H1 (cell line): ENCODE results near the gene CHMP4B. TPM values are rescaled to one million over a fixed set of nuclear protein-coding genes. Genes with fewer than 3 reads are reported as not detected.

Experiments used
- CTCF ChIA-PET: fragments of 300-600 bp; sonication (Branson Sonifier 250); formaldehyde crosslinking; loops from one replicate; lab custom pipeline; 2021; ENCODE audit not compliant: partially characterized antibody; lab: Charles Lee
- POLR2A ChIA-PET: fragments of 300-600 bp; sonication (Branson Sonifier 250); formaldehyde crosslinking; loops from one replicate; lab custom pipeline; 2021; ENCODE audit warnings: inconsistent platforms; ENCODE audit not compliant: partially characterized antibody; lab: Charles Lee
- DNase-seq, 2 experiments: peaks; one replicate each; pipeline versions ENCODE4 v3.0.0 to v3.0.0-alpha.2; 2010 to 2022; ENCODE audit warnings: low spot score in 2 of 2, low read depth in 1 of 2, mixed read lengths in 1 of 2
- FAIRE-seq: peaks from 2 replicates; lab custom pipeline; 2011; peaks lifted over from hg19 to GRCh38; lab: Jason Lieb, UNC
- H2AFZ ChIP-seq: 2 replicates; pipeline ENCODE4 v1.8.1; 2012; ENCODE audit warnings: low read length, inconsistent platforms
- H2AK5ac ChIP-seq: 2 replicates; pipeline ENCODE4 v1.6.1; 2013; ENCODE audit warnings: low read depth, low read length
- H2BK120ac ChIP-seq: replicated peaks from 2 replicates; pipeline ENCODE3; 2013; ENCODE audit warnings: low read depth, low read length, inconsistent platforms
- H2BK12ac ChIP-seq: 2 replicates; pipeline ENCODE4 v1.6.1; 2013; ENCODE audit warnings: low read depth, low read length
- H2BK15ac ChIP-seq: 2 replicates; pipeline ENCODE4 v1.6.1; 2013; ENCODE audit warnings: low read length
- H2BK20ac ChIP-seq: 2 replicates; pipeline ENCODE4 v1.6.1; 2013; ENCODE audit warnings: low read length
- H2BK5ac ChIP-seq: 2 replicates; pipeline ENCODE4 v1.6.1; 2013; ENCODE audit warnings: low read depth, low read length
- H3K14ac ChIP-seq: 2 replicates; pipeline ENCODE4 v1.6.1; 2013; ENCODE audit warnings: inconsistent platforms; ENCODE audit not compliant: insufficient read length
- H3K18ac ChIP-seq: 2 replicates; pipeline ENCODE4 v1.6.1; 2013; ENCODE audit warnings: low read length; ENCODE audit errors: extremely low read depth
- H3K23ac ChIP-seq: 2 replicates; pipeline ENCODE4 v1.6.1; 2013; ENCODE audit warnings: inconsistent platforms; ENCODE audit not compliant: insufficient read length
- H3K23me2 ChIP-seq: 2 replicates; pipeline ENCODE4 v1.6.1; 2013; ENCODE audit warnings: low read depth, low read length
- H3K27ac ChIP-seq: 2 replicates; pipeline ENCODE4 v1.6.1; 2011; ENCODE audit warnings: low read depth, low read length, inconsistent platforms
- H3K27me3 ChIP-seq, 4 experiments: replicated peaks in 1 of 4; 1 replicate in 1 of 4; 2 replicates in 3 of 4; pipeline versions ENCODE4 v1.6.1 to v1.8.1; 2011 to 2013; ENCODE audit warnings: low read length in 3 of 4, mild to moderate bottlenecking in 3 of 4, inconsistent platforms in 2 of 4, mixed read lengths in 2 of 4, moderate library complexity in 1 of 4; ENCODE audit not compliant: control insufficient read depth in 3 of 4, insufficient read depth in 3 of 4; ENCODE audit errors: extremely low read depth in 1 of 4
- H3K36me3 ChIP-seq, 4 experiments: 2 replicates each; pipeline versions ENCODE4 v1.6.1 to v1.8.1; 2011 to 2013; ENCODE audit warnings: mild to moderate bottlenecking in 4 of 4, low read length in 3 of 4, moderate library complexity in 2 of 4, control low read depth in 1 of 4, inconsistent platforms in 1 of 4; ENCODE audit not compliant: insufficient read depth in 4 of 4, control insufficient read depth in 2 of 4
- H3K4ac ChIP-seq: replicated peaks from 2 replicates; pipeline ENCODE3; 2013; ENCODE audit warnings: low read length, low read depth, mixed read lengths, inconsistent platforms; ENCODE audit not compliant: insufficient read length
- H3K4me1 ChIP-seq, 4 experiments: replicated peaks in 1 of 4; 1 replicate in 1 of 4; 2 replicates in 3 of 4; pipeline versions ENCODE4 v1.6.1 to v1.8.1; 2011 to 2013; ENCODE audit warnings: low read length in 3 of 4, inconsistent platforms in 2 of 4, mixed read lengths in 1 of 4; ENCODE audit not compliant: insufficient read depth in 4 of 4, control insufficient read depth in 3 of 4
- H3K4me2 ChIP-seq, 2 experiments: 2 replicates each; pipeline versions ENCODE4 v1.6.1 to v1.8.1; 2011 to 2013; ENCODE audit warnings: low read depth in 2 of 2, low read length in 2 of 2, control low read depth in 1 of 2, inconsistent platforms in 1 of 2, mild to moderate bottlenecking in 1 of 2; ENCODE audit not compliant: insufficient read depth in 1 of 2
- H3K4me3 ChIP-seq, 4 experiments: fragments of 200-600, 300-600 bp in 1 of 4; sonication (generic), shearing (Covaris generic), sonication (Bioruptor Twin) in 1 of 4; 2 replicates each; pipeline versions ENCODE4 v1.5.1 to v1.8.1; 2011 to 2016; ENCODE audit warnings: low read length in 4 of 4, low read depth in 3 of 4, control low read depth in 2 of 4, inconsistent platforms in 2 of 4, mild to moderate bottlenecking in 2 of 4, mixed read lengths in 1 of 4, moderate library complexity in 1 of 4; ENCODE audit not compliant: insufficient read depth in 2 of 4; ENCODE audit errors: extremely low read depth in 1 of 4
- H3K56ac ChIP-seq: replicated peaks from 2 replicates; pipeline ENCODE3; 2013; ENCODE audit warnings: low read depth, mild to moderate bottlenecking, mixed read lengths, low read length, inconsistent platforms; ENCODE audit not compliant: insufficient read length
- H3K79me1 ChIP-seq: 2 replicates; pipeline ENCODE4 v1.6.1; 2013; ENCODE audit warnings: low read depth, low read length, control low read depth
- H3K79me2 ChIP-seq, 2 experiments: 2 replicates each; pipeline versions ENCODE4 v1.6.1 to v1.8.1; 2012 to 2013; ENCODE audit warnings: low read length in 2 of 2, mild to moderate bottlenecking in 2 of 2, inconsistent platforms in 1 of 2; ENCODE audit not compliant: insufficient read depth in 2 of 2, control insufficient read depth in 1 of 2
- H3K9ac ChIP-seq, 4 experiments: replicated peaks in 1 of 4; 1 replicate in 1 of 4; 2 replicates in 3 of 4; pipeline versions ENCODE4 v1.6.1 to v1.8.1; 2011 to 2013; ENCODE audit warnings: low read depth in 3 of 4, low read length in 3 of 4, control low read depth in 2 of 4, mild to moderate bottlenecking in 2 of 4, moderate library complexity in 2 of 4, inconsistent platforms in 1 of 4; ENCODE audit errors: extremely low read depth in 1 of 4
- H3K9me3 ChIP-seq, 2 experiments: 2 replicates each; pipeline versions ENCODE4 v1.6.1 to v1.8.1; 2012 to 2013; ENCODE audit warnings: mild to moderate bottlenecking in 2 of 2, moderate library complexity in 2 of 2, control low read depth in 1 of 2, inconsistent platforms in 1 of 2, low read depth in 1 of 2, low read length in 1 of 2, mixed read lengths in 1 of 2; ENCODE audit not compliant: insufficient read depth in 2 of 2
- H4K20me1 ChIP-seq, 2 experiments: replicated peaks in 1 of 2; 2 replicates each; pipeline versions ENCODE3 to v1.8.1; 2011 to 2013; ENCODE audit warnings: inconsistent platforms in 2 of 2, low read length in 2 of 2, mild to moderate bottlenecking in 1 of 2; ENCODE audit not compliant: insufficient read depth in 2 of 2, control insufficient read depth in 1 of 2
- H4K5ac ChIP-seq: 2 replicates; pipeline ENCODE4 v1.6.1; 2013; ENCODE audit warnings: low read length, low read depth, mixed read lengths, inconsistent platforms; ENCODE audit not compliant: insufficient read length
- H4K8ac ChIP-seq: 2 replicates; pipeline ENCODE4 v1.8.0; 2013; ENCODE audit warnings: mild to moderate bottlenecking, moderate library complexity, low read length, inconsistent platforms; ENCODE audit not compliant: insufficient read depth; ENCODE audit errors: extremely low read depth
- H4K91ac ChIP-seq: replicated peaks from 2 replicates; pipeline ENCODE3; 2013; ENCODE audit warnings: low read length, mixed read lengths, inconsistent platforms; ENCODE audit not compliant: insufficient read length
- CBX5 ChIP-seq: fragments of 300-800, 300-1000 bp; sonication (generic); IDR thresholded peaks from 2 replicates; pipeline ENCODE4 v1.7.1; 2016; ENCODE audit warnings: antibody characterized with exemption, low read length, low read depth
- CEBPB ChIP-seq: IDR thresholded peaks from 2 replicates; pipeline ENCODE4 v1.6.1; 2012; ENCODE audit warnings: low read depth, low read length
- GTF2F1 ChIP-seq: IDR thresholded peaks from 2 replicates; pipeline ENCODE4 v1.6.1; 2012; ENCODE audit warnings: low read depth, low read length, improper control_type of control experiment, borderline replicate concordance
- KDM1A ChIP-seq: fragments of 200-600, 300-600 bp; sonication (generic); IDR thresholded peaks from 2 replicates; pipeline ENCODE4 v1.7.1; 2016; ENCODE audit warnings: mild to moderate bottlenecking, low read length, borderline replicate concordance
- RBBP5 ChIP-seq: IDR thresholded peaks from 2 replicates; pipeline ENCODE4 v1.7.1; 2012; ENCODE audit warnings: low read depth, mild to moderate bottlenecking, inconsistent platforms, low read length, moderate library complexity, borderline replicate concordance
- SAP30 ChIP-seq: fragments of 300-600 bp; sonication (generic); IDR thresholded peaks from 2 replicates; pipeline ENCODE4 v1.7.1; 2012; ENCODE audit warnings: low read length, moderate library complexity, mild to moderate bottlenecking, inconsistent platforms; ENCODE audit not compliant: insufficient read depth, insufficient replicate concordance
- SIN3A ChIP-seq, 2 experiments: IDR thresholded peaks in 1 of 2; conservative IDR thresholded peaks in 1 of 2; 2 replicates each; pipeline ENCODE4 v1.6.1; 2011 to 2012; ENCODE audit warnings: low read length in 2 of 2, improper control_type of control experiment in 1 of 2, low read depth in 1 of 2, mild to moderate bottlenecking in 1 of 2
- SIX5 ChIP-seq: IDR thresholded peaks from 2 replicates; pipeline ENCODE4 v1.6.1; 2011; ENCODE audit warnings: mild to moderate bottlenecking, low read depth, low read length
- SP1 ChIP-seq: IDR thresholded peaks from 2 replicates; pipeline ENCODE4 v1.6.1; 2011; ENCODE audit warnings: low read depth, low read length
- SP2 ChIP-seq: IDR thresholded peaks from 2 replicates; pipeline ENCODE4 v1.6.1; 2012; ENCODE audit warnings: mild to moderate bottlenecking, low read length, inconsistent platforms
- YY1 ChIP-seq: IDR thresholded peaks from 2 replicates; pipeline ENCODE4 v1.6.1; 2011; ENCODE audit warnings: low read depth, mild to moderate bottlenecking, low read length
- WGBS, 2 experiments: shearing (Covaris generic) in 1 of 2; methylation state at CpG; one replicate each; pipeline versions ENCODE4 v1.1.6 to v1.1.7; 2013 to 2015; ENCODE audit warnings: low lambda C conversion rate in 2 of 2, mixed read lengths in 2 of 2, inconsistent platforms in 1 of 2, low coverage in 1 of 2, missing lambda C conversion rate in 1 of 2; ENCODE audit not compliant: insufficient replicate concordance in 2 of 2, insufficient coverage in 1 of 2, insufficient read length in 1 of 2; ENCODE audit errors: extremely low coverage in 1 of 2, missing lambda C conversion rate in 1 of 2; 5-methylcytosine and 5-hydroxymethylcytosine counted together
- polyA plus RNA-seq, 7 experiments: library from polyadenylated mRNA; depleted of rRNA in 3 of 7; stranded (reverse) in 5 of 7; unstranded in 2 of 7; fragments of >200 nt in 5 of 7; fragments of 200-250 nt in 2 of 7; gene quantifications; 1 replicate in 5 of 7; 2 replicates in 1 of 7; 4 replicates in 1 of 7; pipeline versions ENCODE4 v1.2.1 to v1.2.3, GENCODE V29; 2011 to 2013; ENCODE audit warnings: missing spikeins in 2 of 7, mixed read lengths in 2 of 7
- total RNA-seq: library from RNA; stranded (reverse); fragmentation: NEBNext Ultra II Directional; extraction: Animal tissue kit (Norgen Biotek cat#: 25700); gene quantifications from 2 replicates; pipeline ENCODE4 v1.2.1, GENCODE V29; 2021

The CHMP4B gene
- total and polyA plus RNA-seq, 2 of the 8 experiments (the other 6 are each of a cell fraction or from before 2014, with no cell fraction given) = 38.6 to 66.3 TPM

- no peak overlapping the region for H3K9ac ChIP-seq
- H3K4ac ChIP-seq = no peak overlapping the region
- no peak overlapping the region for H2BK15ac ChIP-seq
- H3K36me3 ChIP-seq = no peaks in the 10 kb centered on the region
- H3K23ac ChIP-seq = no peak overlapping the region
- H4K8ac ChIP-seq = no peak overlapping the region
- WGBS, 2 experiments = 89% methylated on average over 5 of the region's 5 CpGs; no CpG with 5 or more reads in 1 of the 2 experiments
- no peak overlapping the region for H2BK20ac ChIP-seq
- no peaks in the 10 kb centered on the region for H3K79me2 ChIP-seq
- H3K23me2 ChIP-seq = no peaks in the 10 kb centered on the region
- H3K4me3 ChIP-seq = no peak overlapping the region
- H4K20me1 ChIP-seq = no peaks in the 10 kb centered on the region
- no peaks in the 10 kb centered on the region for H3K9me3 ChIP-seq
- H3K27ac ChIP-seq = no peak overlapping the region
- no peak overlapping the region for H2AK5ac ChIP-seq
- H3K18ac ChIP-seq = no peak overlapping the region
- no peak overlapping the region for H2BK5ac ChIP-seq
- H4K5ac ChIP-seq = no peak overlapping the region
- no peak overlapping the region for H2BK120ac ChIP-seq
- H2BK12ac ChIP-seq = no peak overlapping the region
- H3K79me1 ChIP-seq = no peaks in the 10 kb centered on the region
- TF ChIP-seq SIN3A (conservative IDR thresholded peaks at IDR 0.05 in 1 of 2, IDR thresholded peaks at IDR 0.05 in 1 of 2; ENCODE audit: low read depth in 1 of 2, low read length in 2 of 2) = no peak
- no peak for TF ChIP-seq GTF2F1
- no peak for TF ChIP-seq SAP30
- TF ChIP-seq SP2 = no peak
- TF ChIP-seq RBBP5 = no peak
- TF ChIP-seq CBX5 = no peak
- no peak for TF ChIP-seq SIX5
- no peak for TF ChIP-seq KDM1A
- TF ChIP-seq CEBPB = no peak
- TF ChIP-seq YY1 = no peak
- TF ChIP-seq SP1 = no peak
- TF ChIP-seq, all 59 proteins: peak for 0
- H3K56ac ChIP-seq = no peak overlapping the region
- no peaks in the 10 kb centered on the region for H3K4me1 ChIP-seq
- no peaks in the 10 kb centered on the region for H3K27me3 ChIP-seq
- no peak overlapping the region for H2AFZ ChIP-seq
- no peak for DNase-seq
- H3K14ac ChIP-seq = no peak overlapping the region
- no peak overlapping the region for H4K91ac ChIP-seq
- POLR2A ChIA-PET = no interaction called here
- no peak for FAIRE-seq
- CTCF ChIA-PET = interaction anchor here (1.2 kb wide), 1 partner anchor 77 kb away, joined by 3 read pairs; no protein-coding TSS in a partner anchor
- H3K4me2 ChIP-seq = no peak overlapping the region
Measured at GRCh38 chr20:33869283-33869682, 58.1 kb downstream of the CHMP4B start.
